ENCODE data around the gene TSC22D2. TPM values are rescaled to one million over a fixed set of nuclear protein-coding genes. Genes with fewer than 3 reads are reported as not detected.

The TSC22D2 gene
- total and polyA plus RNA-seq, 2 of the 8 experiments (the other 6 are each of a cell fraction or from before 2014, with no cell fraction given), result 3.4 to 27.6 TPM

DNA sequence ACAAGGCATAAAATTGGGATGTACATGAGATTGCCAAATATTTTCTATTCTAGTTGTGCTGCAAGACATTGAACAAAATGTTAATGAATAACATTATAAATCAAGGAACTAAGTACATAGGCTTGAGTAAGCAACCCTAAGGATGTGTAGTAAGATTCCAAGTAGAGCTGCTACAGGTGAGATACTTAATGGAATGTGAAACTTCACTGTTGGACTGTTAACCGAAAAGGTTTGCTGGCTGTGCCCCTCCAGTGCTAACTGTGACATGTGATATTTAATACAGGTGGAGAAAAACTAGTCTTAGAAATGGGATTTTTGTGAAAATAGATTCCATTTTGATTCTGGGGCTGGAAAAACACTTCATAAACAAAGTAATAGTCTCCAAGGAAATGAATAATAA lies 52.4 kb downstream of the TSC22D2 start:
- H3K56ac ChIP-seq (replicated peaks; ENCODE audit: insufficient read length, low read depth, low read length), result no peak overlapping the region
- H3K27ac ChIP-seq (ENCODE audit: low read depth, low read length), result no peak overlapping the region
- FAIRE-seq, result no peak

More for the DNA sequence above, 52.4 kb downstream of the TSC22D2 start:
- H4K20me1 ChIP-seq (replicated peaks in 1 of 2; ENCODE audit: control insufficient read depth in 1 of 2, insufficient read depth in 2 of 2, low read length in 2 of 2), result no peaks in the 10 kb centered on the region
- no peaks in the 10 kb centered on the region for H3K9me3 ChIP-seq (ENCODE audit: insufficient read depth in 2 of 2, low read depth in 1 of 2, low read length in 1 of 2)
- H3K79me1 ChIP-seq (ENCODE audit: low read depth, low read length), result no peaks in the 10 kb centered on the region
- H3K23me2 ChIP-seq (ENCODE audit: low read depth, low read length), result no peaks in the 10 kb centered on the region
- no peak overlapping the region for H3K18ac ChIP-seq (ENCODE audit: extremely low read depth, low read length)
- CTCF ChIA-PET (ENCODE audit: partially characterized antibody), result interaction anchor here (0.9 kb wide), 1 partner anchor 222 kb away, joined by 3 read pairs; no protein-coding TSS in a partner anchor
- H2BK120ac ChIP-seq (replicated peaks; ENCODE audit: low read depth, low read length), result no peak overlapping the region
- H3K23ac ChIP-seq (ENCODE audit: insufficient read length), result no peak overlapping the region
- no peaks in the 10 kb centered on the region for H3K27me3 ChIP-seq (replicated peaks in 1 of 4; ENCODE audit: control insufficient read depth in 3 of 4, extremely low read depth in 1 of 4, insufficient read depth in 3 of 4, low read length in 3 of 4)
- H3K36me3 ChIP-seq (ENCODE audit: control insufficient read depth in 2 of 4, insufficient read depth in 4 of 4, low read length in 3 of 4), result peaks cover 0 to 23% (median 4%) of the 10 kb centered on the region in 4 experiments; a peak in 4 of 8 replicates
- no peak overlapping the region for H4K5ac ChIP-seq (ENCODE audit: insufficient read length, low read depth, low read length)
- H2BK12ac ChIP-seq (ENCODE audit: low read depth, low read length), result no peak overlapping the region
- POLR2A ChIA-PET (ENCODE audit: partially characterized antibody), result no interaction called here
- no peak for DNase-seq (ENCODE audit: low read depth in 1 of 2, low spot score in 2 of 2)
- no peak overlapping the region for H4K8ac ChIP-seq (ENCODE audit: extremely low read depth, insufficient read depth, low read length)
- 89% methylated on average over 1 of the region's 1 CpG; no CpG with 5 or more reads in 1 of the 2 experiments for WGBS, 2 experiments (ENCODE audit: extremely low coverage in 1 of 2, insufficient coverage in 1 of 2, insufficient read length in 1 of 2, insufficient replicate concordance in 2 of 2, low coverage in 1 of 2, low lambda C conversion rate in 2 of 2, missing lambda C conversion rate in 1 of 2)
- H2AFZ ChIP-seq (ENCODE audit: low read length), result no peak overlapping the region
- no peak overlapping the region for H2BK20ac ChIP-seq (ENCODE audit: low read length)
- H3K4me1 ChIP-seq (replicated peaks in 1 of 4; ENCODE audit: control insufficient read depth in 3 of 4, insufficient read depth in 4 of 4, low read length in 3 of 4), result no peaks in the 10 kb centered on the region
- H2AK5ac ChIP-seq (ENCODE audit: low read depth, low read length), result no peak overlapping the region
- TF ChIP-seq SUZ12 (IDR thresholded peaks at IDR 0.05; ENCODE audit: low read length) (no peak), SP1 (IDR thresholded peaks at IDR 0.05; ENCODE audit: low read depth, low read length) (no peak), SP4 (IDR thresholded peaks at IDR 0.05; ENCODE audit: low read length) (no peak), CEBPB (IDR thresholded peaks at IDR 0.05; ENCODE audit: low read depth, low read length) (no peak), HDAC2 (IDR thresholded peaks at IDR 0.05; ENCODE audit: borderline replicate concordance in 1 of 2, low read depth in 2 of 2, low read length in 2 of 2) (no peak), FOSL1 (IDR thresholded peaks at IDR 0.05; ENCODE audit: insufficient read depth, low read depth, low read length) (no peak), MAFK (IDR thresholded peaks at IDR 0.05; ENCODE audit: low read depth, low read length) (no peak), TCF12 (IDR thresholded peaks at IDR 0.05; ENCODE audit: low read depth, low read length) (no peak), CHD1 (IDR thresholded peaks at IDR 0.05; ENCODE audit: low read depth, low read length) (no peak), POLR2A (IDR thresholded peaks at IDR 0.05; ENCODE audit: control extremely low read depth in 1 of 2, low read depth in 2 of 2, low read length in 2 of 2) (no peak), POLR2AphosphoS5 (IDR thresholded peaks at IDR 0.05; ENCODE audit: low read depth, low read length) (no peak), SIN3A (conservative IDR thresholded peaks at IDR 0.05 in 1 of 2, IDR thresholded peaks at IDR 0.05 in 1 of 2; ENCODE audit: low read depth in 1 of 2, low read length in 2 of 2) (no peak), NANOG (IDR thresholded peaks at IDR 0.05; ENCODE audit: insufficient read depth, low read depth, low read length, poor library complexity, severe bottlenecking) (no peak)
- no peak overlapping the region for H3K14ac ChIP-seq (ENCODE audit: insufficient read length)
- H3K4me2 ChIP-seq (ENCODE audit: insufficient read depth in 1 of 2, low read depth in 2 of 2, low read length in 2 of 2), result no peak overlapping the region
- H2BK15ac ChIP-seq (ENCODE audit: low read length), result no peak overlapping the region
- H3K9ac ChIP-seq (replicated peaks in 1 of 4; ENCODE audit: extremely low read depth in 1 of 4, low read depth in 3 of 4, low read length in 3 of 4), result no peak overlapping the region
- H3K79me2 ChIP-seq (ENCODE audit: control insufficient read depth in 1 of 2, insufficient read depth in 2 of 2, low read length in 2 of 2), result peaks cover 0 to under 1% of the 10 kb centered on the region in 2 experiments; a peak in 1 of 4 replicates
- no peak overlapping the region for H3K4me3 ChIP-seq (ENCODE audit: extremely low read depth in 1 of 4, insufficient read depth in 2 of 4, low read depth in 3 of 4, low read length in 4 of 4)
- no peak overlapping the region for H3K4ac ChIP-seq (replicated peaks; ENCODE audit: insufficient read length, low read depth, low read length)
- no peak overlapping the region for H4K91ac ChIP-seq (replicated peaks; ENCODE audit: insufficient read length, low read length)
- no peak overlapping the region for H2BK5ac ChIP-seq (ENCODE audit: low read depth, low read length)

Data from H1 (cell line).